IMR-90 (cell line): Measurements from ENCODE around the gene SNAP25. TPM values are rescaled to one million over a fixed set of nuclear protein-coding genes. Genes with fewer than 3 reads are reported as not detected.

Experiments used
- ATAC-seq: fragments of 200-7000 bp; cut with Tn5 transposase; 2 replicates; pipeline ENCODE4 v1.9.1; 2020; ENCODE audit warnings: low read depth, mild to moderate bottlenecking, moderate library complexity
- BruUV-seq: library from RNA; stranded (reverse); fragments of 400-500 nt; replicated peaks from 2 replicates; lab custom pipeline; 2021; lab: Mats Ljungman, UMichigan
- CTCF ChIA-PET: fragments of 300-600 bp; formaldehyde crosslinking; extraction: SDS; loops from one replicate; lab custom pipeline; 2021; ENCODE audit warnings: antibody characterized with exemption; lab: Yijun Ruan, JAX
- POLR2A ChIA-PET: fragments of 300-600 bp; sonication (Branson Sonifier 250); formaldehyde crosslinking; loops from one replicate; lab custom pipeline; 2022; ENCODE audit warnings: antibody characterized with exemption; ENCODE audit not compliant: unreplicated experiment; lab: Charles Lee
- DNase-seq: peaks from one replicate; pipeline ENCODE4 v3.0.0; 2013
- H2AFZ ChIP-seq: replicated peaks from 2 replicates; pipeline ENCODE3; 2013; ENCODE audit warnings: low read length, mild to moderate bottlenecking; ENCODE audit not compliant: poor library complexity
- H2AK5ac ChIP-seq: 2 replicates; pipeline ENCODE4 v1.6.1; 2013; ENCODE audit warnings: low read depth, low read length, inconsistent platforms
- H2AK9ac ChIP-seq: replicated peaks from 2 replicates; pipeline ENCODE3; 2013; ENCODE audit warnings: mild to moderate bottlenecking, low read depth, low read length, moderate library complexity; ENCODE audit not compliant: poor library complexity
- H2BK120ac ChIP-seq: 2 replicates; pipeline ENCODE4 v1.6.1; 2013; ENCODE audit warnings: low read depth, low read length, inconsistent platforms
- H2BK15ac ChIP-seq: 3 replicates; pipeline ENCODE4 v1.6.1; 2013; ENCODE audit warnings: low read depth, low read length, inconsistent platforms
- H2BK20ac ChIP-seq: 2 replicates; pipeline ENCODE4 v1.6.1; 2013; ENCODE audit warnings: low read depth, mild to moderate bottlenecking, inconsistent platforms, low read length, moderate library complexity
- H2BK5ac ChIP-seq: 2 replicates; pipeline ENCODE4 v1.6.1; 2013; ENCODE audit warnings: mild to moderate bottlenecking, low read depth, low read length, inconsistent platforms; ENCODE audit not compliant: poor library complexity, severe bottlenecking
- H3K14ac ChIP-seq: replicated peaks from 2 replicates; pipeline ENCODE4 v1.6.1; 2013; ENCODE audit warnings: low read depth, low read length, inconsistent platforms
- H3K18ac ChIP-seq: 2 replicates; pipeline ENCODE4 v1.6.1; 2013; ENCODE audit warnings: low read depth, low read length, control low read depth
- H3K23ac ChIP-seq: 2 replicates; pipeline ENCODE4 v1.6.1; 2013; ENCODE audit warnings: low read depth, low read length, inconsistent platforms
- H3K27ac ChIP-seq: 2 replicates; pipeline ENCODE4 v1.5.1; 2013; ENCODE audit warnings: mild to moderate bottlenecking, control low read depth, low read length; ENCODE audit not compliant: insufficient read depth
- H3K27me3 ChIP-seq: 2 replicates; pipeline ENCODE4 v1.6.1; 2013; ENCODE audit warnings: low read length; ENCODE audit not compliant: control insufficient read depth, insufficient read depth
- H3K36me3 ChIP-seq: 2 replicates; pipeline ENCODE4 v1.6.1; 2013; ENCODE audit warnings: low read length, mixed read lengths; ENCODE audit not compliant: control insufficient read depth, insufficient read depth
- H3K4ac ChIP-seq: 2 replicates; pipeline ENCODE4 v1.6.1; 2013; ENCODE audit warnings: low read depth, low read length, inconsistent platforms
- H3K4me1 ChIP-seq: 2 replicates; pipeline ENCODE4 v1.6.1; 2013; ENCODE audit warnings: low read length, mixed read lengths; ENCODE audit not compliant: control insufficient read depth, insufficient read depth
- H3K4me2 ChIP-seq: 2 replicates; pipeline ENCODE4 v1.6.1; 2013; ENCODE audit warnings: low read depth, mild to moderate bottlenecking, control low read depth, low read length, moderate library complexity
- H3K4me3 ChIP-seq: 2 replicates; pipeline ENCODE4 v1.5.1; 2013; ENCODE audit warnings: low read depth, mild to moderate bottlenecking, control low read depth, low read length, moderate library complexity; ENCODE audit not compliant: insufficient read depth
- H3K56ac ChIP-seq: 2 replicates; pipeline ENCODE4 v1.6.1; 2013; ENCODE audit warnings: low read length, inconsistent platforms; ENCODE audit not compliant: insufficient read depth; ENCODE audit errors: extremely low read depth
- H3K79me1 ChIP-seq, 2 experiments: 2 replicates each; pipeline ENCODE4 v1.6.1; 2013; ENCODE audit warnings: low read length in 2 of 2, inconsistent platforms in 1 of 2, low read depth in 1 of 2
- H3K9ac ChIP-seq: 2 replicates; pipeline ENCODE4 v1.6.1; 2013; ENCODE audit warnings: low read depth, low read length, control low read depth
- H3K9me1 ChIP-seq: 2 replicates; pipeline ENCODE4 v1.6.1; 2013; ENCODE audit warnings: low read length, inconsistent platforms; ENCODE audit not compliant: insufficient read depth
- H3K9me3 ChIP-seq: 2 replicates; pipeline ENCODE4 v1.6.1; 2013; ENCODE audit warnings: low read length; ENCODE audit not compliant: control insufficient read depth, insufficient read depth
- H4K20me1 ChIP-seq: 2 replicates; pipeline ENCODE4 v1.6.1; 2013; ENCODE audit warnings: low read length, inconsistent platforms; ENCODE audit not compliant: insufficient read depth
- H4K5ac ChIP-seq: 2 replicates; pipeline ENCODE4 v1.6.1; 2013; ENCODE audit warnings: mild to moderate bottlenecking, low read depth, low read length, control low read depth
- H4K8ac ChIP-seq, 2 experiments: 2 replicates each; pipeline ENCODE4 v1.6.1; 2013; ENCODE audit warnings: low read depth in 2 of 2, low read length in 2 of 2, control low read depth in 1 of 2, inconsistent platforms in 1 of 2
- H4K91ac ChIP-seq: 2 replicates; pipeline ENCODE4 v1.6.1; 2013; ENCODE audit warnings: low read depth, low read length, inconsistent platforms; ENCODE audit not compliant: insufficient read depth
- CEBPB ChIP-seq: IDR thresholded peaks from 2 replicates; pipeline ENCODE4 v1.6.1; 2012; ENCODE audit warnings: low read depth, low read length, improper control_type of control experiment
- CTCF ChIP-seq: conservative IDR thresholded peaks from 2 replicates; pipeline ENCODE4 v1.5.1; 2012; ENCODE audit warnings: mild to moderate bottlenecking, low read depth, low read length, improper control_type of control experiment
- FOS ChIP-seq: fragments of 150-350 bp; IDR thresholded peaks from 2 replicates; pipeline ENCODE4 v1.6.1; 2016; ENCODE audit warnings: low read depth, low read length
- MAFK ChIP-seq: IDR thresholded peaks from 2 replicates; pipeline ENCODE4 v1.6.1; 2012; ENCODE audit warnings: low read depth, low read length, improper control_type of control experiment
- MXI1 ChIP-seq: IDR thresholded peaks from 2 replicates; pipeline ENCODE4 v1.6.1; 2012; ENCODE audit warnings: low read depth, mild to moderate bottlenecking, low read length, moderate library complexity, borderline replicate concordance
- POLR2A ChIP-seq: IDR thresholded peaks from 2 replicates; pipeline ENCODE4 v1.6.1; 2012; ENCODE audit warnings: mild to moderate bottlenecking, low read depth, low read length
- WGBS, 2 experiments: methylation state at CpG; one replicate each; pipeline versions ENCODE4 v1.1.5 to v1.1.7; 2013; ENCODE audit warnings: missing lambda C conversion rate in 2 of 2; ENCODE audit not compliant: insufficient read length in 1 of 2; ENCODE audit errors: extremely low coverage in 2 of 2; 5-methylcytosine and 5-hydroxymethylcytosine counted together
- dilution Hi-C: fragments of 300-500 bp; cut with HindIII; formaldehyde crosslinking; loops from one replicate; pipeline ENCODE4 v1.14.3; 2018; ENCODE audit warnings: low sequenced_read_pairs; ENCODE audit not compliant: unreplicated experiment
- in situ Hi-C: fragments of 300-500 bp; cut with MboI; formaldehyde crosslinking; loops from 3 replicates; pipeline ENCODE4 v1.14.3; 2019; ENCODE audit warnings: low sequenced_read_pairs, inconsistent platforms, mixed read lengths
- intact Hi-C: fragments of 100-400 bp; cut with micrococcal nuclease; formaldehyde crosslinking; loops from 2 replicates; pipeline ENCODE4 v1.10.0; 2022
- polyA plus RNA-seq, 3 experiments: library from polyadenylated mRNA; depleted of rRNA; stranded (reverse); fragments of >200 nt; gene quantifications; 2 replicates each; pipeline ENCODE4 v1.2.3, GENCODE V29; 2012; ENCODE audit warnings: low replicate concordance in 1 of 3
- total RNA-seq: library from RNA; depleted of rRNA; stranded (reverse); fragments of >200 nt; gene quantifications from 2 replicates; pipeline ENCODE4 v1.2.3, GENCODE V29; 2012

The SNAP25 gene
- total and polyA plus RNA-seq, 2 of the 4 experiments (the other 2 are of a cell fraction): 1.1 to 2.8 TPM

- POLR2A ChIA-PET: no interaction called here
- no peak overlapping the region for H4K8ac ChIP-seq
- no TSS peak for BruUV-seq
- in situ Hi-C loops: no loop called here
- H3K4ac ChIP-seq: no peak overlapping the region
- TF ChIP-seq MXI1: no peak
- TF ChIP-seq CEBPB: no peak
- no peak for TF ChIP-seq POLR2A
- no peak for TF ChIP-seq CTCF
- no peak for TF ChIP-seq MAFK
- no peak for TF ChIP-seq FOS
- H2AK9ac ChIP-seq: no peak overlapping the region
- intact Hi-C loops: loop anchor here (10.0 kb wide), 1 partner anchor 614 kb away; no protein-coding TSS in a partner anchor
- H3K9me1 ChIP-seq: no peaks in the 10 kb centered on the region
- no peak overlapping the region for H3K4me2 ChIP-seq
- no peak overlapping the region for H3K9ac ChIP-seq
- no peaks in the 10 kb centered on the region for H4K20me1 ChIP-seq
- no peak overlapping the region for H3K4me3 ChIP-seq
- H3K27me3 ChIP-seq: no peaks in the 10 kb centered on the region
- H3K9me3 ChIP-seq: no peaks in the 10 kb centered on the region
- H3K56ac ChIP-seq: no peak overlapping the region
- no peak overlapping the region for H4K5ac ChIP-seq
- no peak overlapping the region for H2BK5ac ChIP-seq
- H2AFZ ChIP-seq: no peak overlapping the region
- H2BK120ac ChIP-seq: no peak overlapping the region
- no peak overlapping the region for H3K14ac ChIP-seq
- CTCF ChIA-PET: no interaction called here
- no peaks in the 10 kb centered on the region for H3K4me1 ChIP-seq
- H3K79me1 ChIP-seq: no peaks in the 10 kb centered on the region; a peak in 1 of 4 replicates
- no peak for DNase-seq
- H2AK5ac ChIP-seq: no peak overlapping the region
- H2BK15ac ChIP-seq: no peak overlapping the region
- no peak overlapping the region for H3K18ac ChIP-seq
- H3K36me3 ChIP-seq: peaks cover 2% of the 10 kb centered on the region
- no peak overlapping the region for H4K91ac ChIP-seq
- no peak overlapping the region for H3K27ac ChIP-seq
- dilution Hi-C loops: no loop called here
- no CpG with 5 or more reads among the region's 2 CpGs for WGBS, 2 experiments
- no peak overlapping the region for H3K23ac ChIP-seq
- no peak overlapping the region for H2BK20ac ChIP-seq
- ATAC-seq: no peak
These were observed 9.7 kb downstream of the SNAP25 start for GRCh38 chr20:10228330-10228729.
